ENCODE results near the gene SMIM22. TPM values are rescaled to one million over a fixed set of nuclear protein-coding genes. Genes with fewer than 3 reads are reported as not detected.

Gene SMIM22
- total RNA-seq, 1 experiment from 2014 or later = not detected

DNA sequence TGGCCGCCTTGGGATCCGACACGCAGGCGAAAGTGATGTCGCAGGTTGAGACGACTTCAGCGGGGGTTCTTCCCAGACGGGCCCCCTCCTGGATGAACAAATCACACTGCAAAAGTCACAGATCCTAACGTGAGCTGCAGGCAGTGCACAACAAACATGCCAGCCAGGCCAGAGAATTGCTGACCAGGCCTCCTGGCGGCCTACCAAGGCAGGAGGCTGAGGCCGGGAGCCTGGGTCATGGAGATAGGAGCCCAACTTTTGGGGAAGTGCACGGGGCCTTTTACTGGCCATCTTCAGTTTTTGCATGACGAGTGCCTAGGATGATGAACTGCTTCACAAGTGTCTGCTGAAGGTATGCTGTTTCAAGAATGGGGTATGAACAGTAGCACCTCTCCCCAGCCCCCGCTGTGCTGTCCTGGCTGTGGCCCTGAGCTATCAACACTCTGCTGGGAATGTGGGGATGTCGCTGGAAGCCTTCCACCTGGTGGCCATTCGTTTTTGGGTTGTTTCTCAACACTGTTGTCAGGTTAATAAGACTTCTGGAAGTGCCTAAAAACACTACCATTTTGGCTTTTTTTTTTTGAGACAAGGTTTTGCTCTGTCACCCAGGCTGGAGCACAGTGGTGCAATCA is 19.5 kb downstream of the SMIM22 start:
- DNase-seq (ENCODE audit: low read depth) = no peak

DNA sequence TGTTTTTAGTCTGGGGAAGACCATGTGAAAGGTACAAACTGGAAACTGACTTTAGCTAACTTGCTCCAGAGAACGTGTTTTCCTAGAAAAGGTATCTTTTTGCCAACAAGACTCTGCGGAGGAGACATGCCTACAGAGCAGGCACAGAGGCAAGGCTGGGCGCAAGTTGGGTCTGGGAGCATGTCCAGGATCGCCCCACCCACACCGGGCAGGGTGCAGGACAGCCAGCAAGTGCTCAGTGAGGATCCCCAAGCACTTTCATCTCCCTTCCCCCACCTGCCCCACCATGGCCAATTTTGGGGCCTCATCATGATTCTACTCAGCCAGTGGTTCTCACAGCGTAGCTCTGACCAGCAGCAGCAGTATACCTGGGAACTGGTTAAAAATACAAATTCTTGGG is 25.5 kb downstream of the SMIM22 start:
- no peak for DNase-seq (ENCODE audit: low read depth)

DNA sequence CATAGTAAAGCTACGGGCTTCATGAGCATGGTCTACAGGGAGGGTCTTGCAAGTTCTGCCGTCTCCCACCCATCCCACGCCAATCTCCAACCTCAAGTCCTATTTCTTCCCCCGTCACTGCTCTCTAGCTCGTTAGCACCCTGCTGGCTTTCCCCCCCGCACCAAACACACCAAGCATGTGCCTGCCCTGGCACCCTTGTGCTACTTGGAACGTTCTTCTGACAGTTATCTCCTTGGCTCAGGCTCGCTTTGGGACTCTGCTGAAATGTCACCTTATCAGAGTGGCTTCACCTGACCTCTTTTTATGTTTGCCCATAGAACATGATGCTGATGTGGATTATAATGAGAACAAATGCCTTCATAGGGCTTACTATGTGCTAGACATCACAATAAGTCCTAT is 30.0 kb downstream of the SMIM22 start:
- no peak for DNase-seq (ENCODE audit: low read depth)

DNA sequence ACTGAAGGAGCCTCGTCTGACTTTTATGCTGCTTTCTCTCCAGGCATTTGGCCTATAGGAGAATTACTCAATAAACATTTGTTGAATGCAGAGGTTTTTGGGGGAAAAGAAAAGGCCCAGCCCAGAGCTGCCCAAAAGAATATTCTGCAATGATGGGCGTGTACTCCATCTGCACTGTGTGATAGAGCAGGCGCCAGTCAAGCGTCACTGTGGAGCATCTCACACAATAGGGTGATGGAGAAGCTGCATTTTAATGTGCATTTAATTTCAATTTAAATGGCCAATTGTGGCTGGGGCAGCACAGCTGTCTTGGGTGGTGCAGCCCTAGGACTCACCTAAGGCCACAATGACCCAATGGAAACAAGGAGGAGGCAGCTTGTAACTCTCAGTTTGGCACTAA is 31.4 kb downstream of the SMIM22 start:
- DNase-seq (ENCODE audit: low read depth) = no peak

DNA sequence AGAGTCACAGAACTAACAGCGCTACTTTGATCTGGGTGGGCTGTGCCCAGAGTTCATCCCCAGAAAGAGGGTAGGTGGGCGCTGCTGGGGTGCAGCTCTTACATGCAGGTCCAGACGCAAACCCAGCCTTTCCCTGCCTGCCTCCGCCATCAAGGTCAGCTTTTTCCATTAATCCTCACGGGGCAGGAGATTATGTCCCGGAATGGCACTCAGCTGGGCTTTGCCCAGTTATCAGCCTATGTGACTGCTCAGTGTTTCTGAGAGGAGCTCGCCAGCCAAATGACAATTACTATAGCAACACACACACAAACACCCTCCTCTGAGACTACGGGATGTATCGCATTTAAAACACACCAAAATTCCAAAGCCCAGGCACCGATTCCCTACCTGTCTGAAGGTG is 31.8 kb downstream of the SMIM22 start:
- DNase-seq (ENCODE audit: low read depth) = no peak

DNA sequence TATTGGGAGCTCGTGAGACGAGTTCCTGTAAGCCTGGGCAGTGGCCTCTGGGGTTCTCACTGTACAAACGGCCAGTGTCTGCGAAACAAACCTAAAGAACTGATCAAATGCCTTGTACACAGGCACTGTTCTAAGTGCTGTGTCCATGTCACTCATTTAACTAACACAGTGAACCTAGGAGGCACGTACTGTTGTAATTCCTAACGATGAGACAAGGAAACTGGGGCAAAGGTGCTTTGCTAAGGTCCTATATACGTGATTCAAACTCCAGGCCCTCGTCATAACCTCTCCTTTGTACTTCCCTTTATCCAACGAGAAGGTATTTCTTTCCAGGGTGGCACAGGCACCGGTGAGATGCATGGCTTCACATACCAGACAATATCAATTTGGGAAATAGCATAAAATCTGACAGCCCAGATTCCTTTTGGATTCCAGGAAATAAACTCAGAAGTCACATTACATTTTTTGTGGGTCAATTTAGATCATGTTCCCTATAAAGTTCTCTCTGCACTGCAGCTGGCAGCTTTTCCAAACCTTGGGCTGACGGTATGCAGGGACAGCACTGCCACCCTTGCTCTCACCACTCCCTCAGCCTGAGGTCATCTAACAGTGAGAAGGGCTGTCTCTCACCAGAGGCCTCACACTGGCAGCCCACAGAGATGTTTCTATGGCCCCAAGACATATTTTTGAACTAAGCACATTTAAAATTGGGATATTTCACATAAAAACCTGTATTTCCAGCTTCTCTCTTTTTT is 33.6 kb downstream of the SMIM22 start:
- no peak for DNase-seq (ENCODE audit: low read depth)

DNA sequence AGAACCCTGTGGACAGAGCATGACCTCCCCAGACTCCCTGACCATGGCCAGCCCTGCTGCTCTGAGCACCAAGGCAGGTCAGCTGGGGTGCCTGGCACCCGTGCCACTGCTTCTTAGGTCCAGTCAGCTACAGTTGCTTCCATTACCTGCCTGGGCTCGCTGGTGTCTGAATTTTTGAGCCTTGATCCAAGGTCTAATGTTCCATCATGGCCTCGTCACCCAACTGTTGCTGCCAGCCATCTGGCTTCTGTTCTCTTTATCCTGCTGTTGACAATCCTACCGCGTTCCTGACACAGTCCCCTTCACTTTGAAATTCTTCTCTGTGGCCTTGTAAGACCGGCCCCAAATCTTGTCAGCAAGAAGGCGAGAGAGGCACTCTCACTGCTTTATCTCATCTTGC is 35.2 kb downstream of the SMIM22 start:
- DNase-seq (ENCODE audit: low read depth) = no peak

DNA sequence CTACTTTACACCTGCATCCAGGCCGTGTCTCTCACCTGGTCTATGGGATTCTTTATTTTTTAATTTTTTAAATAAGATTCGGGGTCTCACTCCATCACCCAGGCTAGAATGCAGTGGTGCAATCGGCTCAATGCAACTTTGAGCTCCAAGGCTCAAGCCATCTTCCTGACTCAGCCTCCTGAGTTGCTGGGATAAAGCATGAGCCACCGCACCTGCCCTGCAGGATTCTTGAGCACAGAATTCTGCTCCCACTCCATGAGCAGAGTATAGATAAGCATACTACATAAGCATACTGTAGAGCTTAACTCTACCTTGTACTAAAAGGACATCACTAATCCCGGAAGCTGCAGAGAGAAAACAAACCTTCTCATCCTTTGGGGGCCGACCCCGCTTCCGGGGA is 36.4 kb downstream of the SMIM22 start:
- no peak for DNase-seq (ENCODE audit: low read depth)

DNA sequence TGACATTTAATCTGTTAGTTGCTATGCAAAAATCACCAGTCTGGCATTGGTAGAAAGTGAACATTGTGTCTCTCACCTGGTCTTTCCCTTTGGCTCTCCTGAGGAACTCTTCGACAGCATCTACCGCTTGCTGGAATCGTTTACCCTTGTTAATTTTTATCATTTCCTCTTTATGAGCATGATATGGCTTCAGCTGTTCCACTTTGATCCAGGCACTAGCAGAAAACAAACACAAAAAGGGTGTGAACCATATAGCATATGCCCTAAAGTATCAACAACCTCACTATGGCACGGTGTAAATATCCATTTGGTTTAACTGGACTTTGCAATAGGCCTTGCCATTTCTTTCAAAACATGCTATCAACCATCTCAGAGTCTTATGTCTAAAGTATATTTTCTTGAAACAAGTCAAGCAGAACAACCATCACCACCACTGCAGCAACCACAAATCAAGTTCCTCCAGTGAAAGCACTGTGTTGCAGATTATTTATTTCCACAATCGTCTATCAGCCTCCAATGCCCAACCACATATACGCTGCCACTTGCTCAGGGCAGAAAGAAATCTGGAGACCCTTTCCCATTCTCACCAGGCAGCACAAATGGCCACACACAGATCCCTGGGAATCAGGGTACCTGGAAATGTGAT is 37.7 kb downstream of the SMIM22 start:
- DNase-seq (ENCODE audit: low read depth) = no peak

DNA sequence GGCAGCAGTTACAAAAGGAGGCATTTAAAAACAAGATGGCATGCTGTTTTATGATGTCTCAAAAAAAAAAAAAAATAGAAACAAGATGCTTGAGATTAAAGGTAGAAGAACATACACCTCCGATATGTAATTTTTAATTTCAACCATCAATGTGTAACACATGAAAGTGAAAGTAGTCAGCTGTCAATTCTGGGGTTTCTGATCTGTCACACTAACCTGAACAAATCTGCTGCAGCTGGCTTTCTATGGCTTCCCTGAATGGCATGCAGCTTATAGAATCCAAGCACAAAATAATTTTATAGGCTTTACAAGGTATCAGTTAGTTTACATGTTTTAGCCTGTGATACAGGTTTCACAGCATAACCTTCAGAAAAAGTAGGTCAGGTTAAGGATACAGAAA is 38.4 kb downstream of the SMIM22 start:
- no peak for DNase-seq (ENCODE audit: low read depth)

DNA sequence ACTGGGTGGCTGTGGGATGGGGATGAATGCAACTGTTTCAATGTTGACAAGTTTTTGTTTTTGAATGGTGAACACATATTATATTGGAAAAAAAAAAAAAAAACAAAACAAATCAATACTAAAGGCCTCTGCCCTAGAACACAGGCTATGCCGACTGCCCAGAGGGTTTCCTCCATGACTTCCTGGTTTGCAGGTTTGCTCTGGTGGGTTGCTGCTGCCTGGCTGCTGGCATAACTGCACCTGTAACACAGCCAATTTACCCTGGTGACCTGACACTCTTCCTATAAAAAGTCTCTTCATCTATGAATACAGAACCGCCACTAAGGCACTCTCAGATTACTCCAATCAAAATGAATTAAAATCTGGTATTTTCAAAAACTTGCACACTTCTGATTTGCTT is 41.6 kb downstream of the SMIM22 start:
- DNase-seq (ENCODE audit: low read depth) = no peak

DNA sequence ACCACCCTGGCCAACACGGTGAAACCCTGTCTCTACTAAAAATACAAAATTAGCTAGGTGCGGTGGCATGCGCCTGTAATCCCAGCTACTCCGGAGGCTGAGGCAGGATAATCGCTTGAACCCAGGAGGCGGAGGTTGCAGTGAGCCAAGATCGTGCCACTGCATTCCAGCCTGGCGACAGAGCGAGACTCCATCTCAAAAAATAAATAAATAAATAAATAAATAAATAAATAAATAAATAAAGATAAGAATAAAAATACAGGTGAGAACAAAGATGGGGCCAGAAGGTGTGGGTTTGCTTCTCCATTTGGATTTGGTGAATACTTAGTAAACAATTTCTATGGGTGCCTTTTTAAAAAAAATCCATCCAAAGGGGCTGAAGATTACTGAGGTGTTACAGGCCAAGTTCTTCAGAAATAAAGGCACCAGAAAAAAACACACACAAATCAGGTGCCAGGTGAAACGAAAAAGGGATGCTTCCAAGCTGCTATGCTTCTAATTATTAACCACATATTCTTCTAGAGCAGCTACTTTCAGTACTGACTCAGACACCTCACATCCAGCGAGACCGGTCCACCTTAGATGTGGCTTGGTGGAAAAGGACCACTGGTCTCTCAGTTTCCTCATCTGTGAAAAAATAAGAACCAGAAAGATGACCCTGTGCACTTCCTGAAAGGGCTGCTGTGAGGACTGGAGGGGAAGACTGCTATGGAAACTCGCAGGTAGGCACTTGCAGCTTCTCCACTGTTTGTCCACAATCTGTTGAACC is 42.7 kb downstream of the SMIM22 start:
- no peak for DNase-seq (ENCODE audit: low read depth)

DNA sequence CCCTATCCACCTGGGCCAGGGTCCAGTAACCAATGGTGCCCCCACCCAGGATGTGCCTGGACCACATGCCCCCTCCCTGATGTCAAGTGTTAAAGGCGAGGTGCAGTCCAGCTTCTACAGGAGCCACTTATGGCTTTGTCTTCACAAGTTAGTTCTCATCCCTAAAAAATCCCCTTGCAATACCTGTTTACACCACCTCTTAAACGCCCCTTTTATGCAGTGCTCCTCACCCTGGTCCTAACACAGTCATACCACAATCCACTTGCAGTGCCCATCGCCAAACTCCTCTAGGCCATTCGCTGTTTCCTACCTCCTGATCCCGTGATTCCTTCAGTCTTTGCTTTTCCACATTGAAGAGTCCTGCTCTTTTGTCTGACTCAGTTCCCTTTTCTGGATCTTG is 44.8 kb downstream of the SMIM22 start:
- no peak for DNase-seq (ENCODE audit: low read depth)

DNA sequence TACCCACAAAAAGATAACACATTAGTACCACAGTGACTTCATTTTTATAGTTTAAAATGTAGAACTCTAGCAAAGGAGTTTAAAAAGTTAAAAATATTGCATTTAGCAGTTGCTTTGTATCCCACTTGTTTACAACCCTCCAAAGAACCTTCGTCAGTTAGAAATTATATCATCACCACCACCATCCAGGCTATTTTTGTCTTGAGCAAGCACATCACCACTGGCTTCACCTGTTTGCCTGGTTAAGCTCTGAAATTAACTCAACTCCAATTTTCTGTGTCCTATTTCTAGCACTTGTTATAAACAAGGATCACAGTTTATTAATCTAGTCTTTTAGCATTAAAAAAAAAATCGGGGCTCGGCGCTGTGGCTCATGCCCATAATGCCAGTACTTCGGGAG is 45.8 kb downstream of the SMIM22 start:
- DNase-seq (ENCODE audit: low read depth) = no peak

Other genes with a start within 250 kb of the SMIM22 start
- gene C16orf96, start 239.0 kb upstream of the SMIM22 start, total RNA-seq (2014; rRNA removed; shearing (Covaris generic)) = not detected in 2 replicates
- 3.3 and 4.7 TPM in 2 replicates for gene UBALD1, start 180.5 kb upstream of the SMIM22 start, total RNA-seq (2014; rRNA removed; shearing (Covaris generic))
- 10.4 and 18.3 TPM in 2 replicates for gene MGRN1, start 170.5 kb upstream of the SMIM22 start, total RNA-seq (2014; rRNA removed; shearing (Covaris generic))
- 28.7 and 45.3 TPM in 2 replicates for gene NUDT16L1, start 101.8 kb upstream of the SMIM22 start, total RNA-seq (2014; rRNA removed; shearing (Covaris generic))
- gene ANKS3, start 61.1 kb upstream of the SMIM22 start, total RNA-seq (2014; rRNA removed; shearing (Covaris generic)) = 8.9 and 10.6 TPM in 2 replicates
- 0.36 and 0.49 TPM in 2 replicates for gene DNAAF8, start 60.8 kb upstream of the SMIM22 start, total RNA-seq (2014; rRNA removed; shearing (Covaris generic))
- gene ZNF500, start 28.2 kb upstream of the SMIM22 start, total RNA-seq (2014; rRNA removed; shearing (Covaris generic)) = 5.2 and 5.4 TPM in 2 replicates
- not detected in 2 replicates for gene SEPTIN12, start 7.0 kb upstream of the SMIM22 start, total RNA-seq (2014; rRNA removed; shearing (Covaris generic))
- gene ROGDI, start 7.3 kb downstream of the SMIM22 start, total RNA-seq (2014; rRNA removed; shearing (Covaris generic)) = 13.1 and 16.9 TPM in 2 replicates
- gene GLYR1, start 51.9 kb downstream of the SMIM22 start, total RNA-seq (2014; rRNA removed; shearing (Covaris generic)) = 17.8 and 21.4 TPM in 2 replicates
- gene UBN1, start 52.1 kb downstream of the SMIM22 start, total RNA-seq (2014; rRNA removed; shearing (Covaris generic)) = 16.5 and 19.7 TPM in 2 replicates
- 0.12 and 0.20 TPM in 2 replicates for gene PPL, start 141.8 kb downstream of the SMIM22 start, total RNA-seq (2014; rRNA removed; shearing (Covaris generic))
- gene SEC14L5, start 163.0 kb downstream of the SMIM22 start, total RNA-seq (2014; rRNA removed; shearing (Covaris generic)) = not detected in 2 replicates
- 11.8 and 13.9 TPM in 2 replicates for gene NAGPA, start 238.6 kb downstream of the SMIM22 start, total RNA-seq (2014; rRNA removed; shearing (Covaris generic))

Measured in RPMI7951 (cell line).